OCI-LY3 (cell line): ENCODE results near the gene INCA1.

ENCODE experiments used
- EZH2phosphoT487 ChIP-seq: fragments of 200-600 bp; shearing (Covaris generic); IDR thresholded peaks from 2 replicates; pipeline ENCODE4 v1.6.1; 2018; ENCODE audit warnings: antibody characterized with exemption, mixed run types, low read depth
- TF ChIP-seq, protein P1 (sequence below): fragments of 200-600, 300-600 bp; sonication (generic); IDR thresholded peaks from 2 replicates; pipeline ENCODE4 v1.5.1; 2014; ENCODE audit warnings: antibody characterized with exemption, low read length, low read depth

DNA sequence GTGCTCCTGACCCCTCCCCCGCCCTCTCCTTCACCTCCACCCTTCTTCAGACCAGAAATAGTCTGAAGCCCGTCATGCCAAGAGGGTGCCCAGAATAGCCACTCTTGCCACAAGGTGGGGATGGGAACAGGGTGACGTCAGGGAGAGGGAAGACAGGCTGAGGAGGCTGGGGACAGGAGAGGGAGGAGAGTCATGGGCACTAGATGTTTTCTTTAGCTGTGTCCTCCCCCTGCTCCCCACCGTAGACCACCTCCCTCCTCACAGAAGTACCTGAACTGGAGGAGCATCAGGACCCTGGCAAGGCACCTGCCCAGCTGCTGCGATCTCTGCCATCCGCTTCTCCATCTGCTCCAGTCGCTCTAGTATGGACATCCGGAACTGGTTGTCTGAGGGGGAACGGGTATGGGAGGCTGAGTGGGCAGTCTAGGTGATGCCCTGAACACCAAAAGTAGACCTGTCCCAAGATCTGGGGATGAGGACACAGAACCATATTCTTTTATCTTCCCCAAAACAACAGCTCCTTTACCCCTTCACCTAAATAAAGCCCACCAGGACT lies 23.1 kb downstream of the INCA1 start:
- TF ChIP-seq, protein P1, sequence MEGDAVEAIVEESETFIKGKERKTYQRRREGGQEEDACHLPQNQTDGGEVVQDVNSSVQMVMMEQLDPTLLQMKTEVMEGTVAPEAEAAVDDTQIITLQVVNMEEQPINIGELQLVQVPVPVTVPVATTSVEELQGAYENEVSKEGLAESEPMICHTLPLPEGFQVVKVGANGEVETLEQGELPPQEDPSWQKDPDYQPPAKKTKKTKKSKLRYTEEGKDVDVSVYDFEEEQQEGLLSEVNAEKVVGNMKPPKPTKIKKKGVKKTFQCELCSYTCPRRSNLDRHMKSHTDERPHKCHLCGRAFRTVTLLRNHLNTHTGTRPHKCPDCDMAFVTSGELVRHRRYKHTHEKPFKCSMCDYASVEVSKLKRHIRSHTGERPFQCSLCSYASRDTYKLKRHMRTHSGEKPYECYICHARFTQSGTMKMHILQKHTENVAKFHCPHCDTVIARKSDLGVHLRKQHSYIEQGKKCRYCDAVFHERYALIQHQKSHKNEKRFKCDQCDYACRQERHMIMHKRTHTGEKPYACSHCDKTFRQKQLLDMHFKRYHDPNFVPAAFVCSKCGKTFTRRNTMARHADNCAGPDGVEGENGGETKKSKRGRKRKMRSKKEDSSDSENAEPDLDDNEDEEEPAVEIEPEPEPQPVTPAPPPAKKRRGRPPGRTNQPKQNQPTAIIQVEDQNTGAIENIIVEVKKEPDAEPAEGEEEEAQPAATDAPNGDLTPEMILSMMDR, result no peak
- TF ChIP-seq EZH2phosphoT487, result no peak
